Mucosa of descending colon (tissue), 3 donors: ENCODE data around the gene TMEM179B. TPM values are rescaled to one million over a fixed set of nuclear protein-coding genes. Genes with fewer than 3 reads are reported as not detected.

Source experiments
- ATAC-seq: fragments of 200-7000 bp; cut with Tn5 transposase; one replicate; pipeline ENCODE4 v1.9.1; 2020; ENCODE audit warnings: mild to moderate bottlenecking, moderate library complexity
- DNase-seq, 3 donors: peaks; one replicate each; pipeline ENCODE4 v3.0.0-alpha.2; 2020
- H3K36me3 ChIP-seq: fragments of 200-600 bp; one replicate; pipeline ENCODE4 v1.8.0; 2021; ENCODE audit warnings: low read depth, mild to moderate bottlenecking
- H3K4me1 ChIP-seq: fragments of 200-600 bp; one replicate; pipeline ENCODE4 v1.8.0; 2021; ENCODE audit warnings: low read depth, mild to moderate bottlenecking
- H3K4me3 ChIP-seq: fragments of 200-600 bp; one replicate; pipeline ENCODE4 v1.8.0; 2021; ENCODE audit warnings: mild to moderate bottlenecking
- H3K9me3 ChIP-seq: fragments of 200-600 bp; one replicate; pipeline ENCODE4 v1.8.0; 2021; ENCODE audit warnings: mild to moderate bottlenecking
- intact Hi-C, 2 donors: fragments of 100-400 bp; cut with DNase I in 1 of 2; cut with micrococcal nuclease in 1 of 2; formaldehyde crosslinking; loops; one replicate each; pipeline versions ENCODE4 v1.11.0 to v1.11.1; 2022; cut with DNase I, micrococcal nuclease
- total RNA-seq, 3 donors: library from RNA; stranded (reverse); fragmentation: NEBNext Ultra II Directional in 2 of 3; extraction: Animal tissue kit (Norgen Biotek cat#: 25700) in 2 of 3; gene quantifications; one replicate each; pipeline versions ENCODE4 v1.2.1 to v1.2.4, GENCODE V29; 2021 to 2023
- TF ChIP-seq, protein P1 (sequence below): fragments of 200-600 bp; IDR thresholded peaks from one replicate; pipeline ENCODE4 v1.8.0; 2022; ENCODE audit warnings: antibody characterized with exemption, mild to moderate bottlenecking
- donor health status: DM: no; HTN: no; CAD: no; lungs with moderate emphysema.
- donor health status: DM: no; HTN: no; CAD: no.
- donor health status: DM: no; HTN: yes; CAD: no.

Gene TMEM179B
- total RNA-seq, 3 donors from 2014 or later = 39.8 to 62.2 (median 54.0) TPM

DNA sequence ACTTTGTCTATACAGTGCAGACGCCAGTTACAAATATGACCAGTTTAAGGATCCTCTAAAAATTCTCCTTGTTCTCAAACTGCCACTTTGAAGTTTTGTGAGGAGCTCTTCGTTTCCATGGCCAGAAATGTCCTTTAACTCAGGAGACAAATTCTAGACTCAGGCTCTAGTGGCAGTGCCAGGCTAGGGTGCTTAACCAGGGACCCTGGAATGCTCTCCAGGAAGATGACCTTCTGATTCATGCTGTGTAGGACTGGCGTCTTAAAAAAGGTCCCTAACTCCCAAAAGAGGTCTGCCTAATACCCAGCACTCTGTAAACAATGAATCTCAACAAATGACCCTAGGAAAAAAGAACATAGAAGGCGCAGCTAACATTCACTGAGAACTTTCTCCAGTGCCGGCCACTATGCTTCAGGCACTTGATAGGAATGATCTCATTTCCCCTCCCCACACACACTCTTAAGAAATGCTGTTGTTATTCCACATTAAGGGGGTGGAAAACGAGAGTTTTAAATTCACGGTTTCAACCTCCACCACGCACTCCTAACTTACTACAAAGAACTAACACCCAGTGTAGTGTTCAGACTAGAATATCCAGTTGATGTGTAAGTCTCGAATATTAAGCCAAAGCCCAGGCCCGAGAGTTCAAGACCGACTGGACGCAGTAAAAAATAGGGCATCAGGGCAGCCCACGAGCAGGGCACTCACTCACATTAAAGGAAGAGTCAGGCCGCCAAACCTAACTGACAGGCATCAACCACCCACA, 17.3 kb downstream of the TMEM179B start:
- DNase-seq (peak in 1 of 3 donors; percentile 35), ATAC-seq (peak; percentile 42)
- peaks cover 19% of the 10 kb centered on the region for H3K4me1 ChIP-seq
- H3K36me3 ChIP-seq = no peaks in the 10 kb centered on the region
- H3K9me3 ChIP-seq = no peaks in the 10 kb centered on the region
- peak overlapping the region; percentile 60 for H3K4me3 ChIP-seq
- intact Hi-C loops = no loop called here
- TF ChIP-seq, protein P1, sequence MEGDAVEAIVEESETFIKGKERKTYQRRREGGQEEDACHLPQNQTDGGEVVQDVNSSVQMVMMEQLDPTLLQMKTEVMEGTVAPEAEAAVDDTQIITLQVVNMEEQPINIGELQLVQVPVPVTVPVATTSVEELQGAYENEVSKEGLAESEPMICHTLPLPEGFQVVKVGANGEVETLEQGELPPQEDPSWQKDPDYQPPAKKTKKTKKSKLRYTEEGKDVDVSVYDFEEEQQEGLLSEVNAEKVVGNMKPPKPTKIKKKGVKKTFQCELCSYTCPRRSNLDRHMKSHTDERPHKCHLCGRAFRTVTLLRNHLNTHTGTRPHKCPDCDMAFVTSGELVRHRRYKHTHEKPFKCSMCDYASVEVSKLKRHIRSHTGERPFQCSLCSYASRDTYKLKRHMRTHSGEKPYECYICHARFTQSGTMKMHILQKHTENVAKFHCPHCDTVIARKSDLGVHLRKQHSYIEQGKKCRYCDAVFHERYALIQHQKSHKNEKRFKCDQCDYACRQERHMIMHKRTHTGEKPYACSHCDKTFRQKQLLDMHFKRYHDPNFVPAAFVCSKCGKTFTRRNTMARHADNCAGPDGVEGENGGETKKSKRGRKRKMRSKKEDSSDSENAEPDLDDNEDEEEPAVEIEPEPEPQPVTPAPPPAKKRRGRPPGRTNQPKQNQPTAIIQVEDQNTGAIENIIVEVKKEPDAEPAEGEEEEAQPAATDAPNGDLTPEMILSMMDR = no peak

DNA sequence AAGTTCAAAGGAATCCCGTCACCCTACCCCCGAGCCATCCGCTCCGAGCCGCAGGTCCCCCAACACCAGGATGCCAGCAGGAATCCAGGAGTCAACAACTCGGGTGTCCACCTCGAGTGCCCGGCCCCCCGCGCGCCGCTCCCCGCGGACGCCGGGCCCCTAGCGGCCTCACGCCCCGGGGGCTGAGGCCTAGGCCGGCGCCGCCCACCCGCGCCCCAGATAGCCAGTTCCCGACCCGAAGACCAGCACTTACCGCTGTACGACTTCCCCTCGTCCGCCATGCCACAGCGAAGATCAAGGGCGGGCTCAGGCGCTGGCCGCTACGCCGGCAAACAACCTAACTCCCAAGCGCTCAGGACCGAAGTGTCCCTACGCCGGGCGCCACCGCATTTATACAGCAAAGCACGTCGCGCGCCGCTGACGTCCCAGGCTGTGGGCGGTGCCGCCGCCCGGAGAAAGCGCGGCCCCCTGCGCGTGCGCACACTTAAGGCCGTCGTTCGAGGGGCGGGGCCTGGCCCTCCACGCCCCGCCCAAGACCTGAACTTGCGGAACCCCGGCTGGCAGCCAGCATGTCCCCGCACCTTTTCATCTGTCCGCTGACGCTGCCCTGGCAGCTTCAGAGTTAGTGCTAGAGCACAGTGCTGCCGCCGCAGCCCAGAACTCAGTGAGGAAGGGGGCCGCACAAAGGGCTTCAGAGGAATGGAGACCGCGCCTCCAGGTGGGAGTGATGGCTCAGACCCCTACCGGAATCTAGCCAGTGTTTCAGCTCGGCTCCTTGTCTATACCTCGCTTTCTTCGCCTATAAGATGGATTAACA, 18.1 kb downstream of the TMEM179B start, which contains the start of gene NXF1:
Gene NXF1 (minus strand): TSS at position 365 of the 817 bp plus-strand sequence. CDS start 84 bp downstream, at position 281.
- TF ChIP-seq, protein P1 = no peak
- DNase-seq (peak; percentile 95 to 98 (median 96)), ATAC-seq (peak; percentile 98)
- H3K4me3 ChIP-seq = peak within 1 kb of the TSS; percentile 60
- H3K9me3 ChIP-seq = no peaks in the 10 kb centered on the region
- H3K36me3 ChIP-seq = no peaks in the 10 kb centered on the region
- peaks cover 19% of the 10 kb centered on the region for H3K4me1 ChIP-seq
- intact Hi-C loops = no loop called here

DNA sequence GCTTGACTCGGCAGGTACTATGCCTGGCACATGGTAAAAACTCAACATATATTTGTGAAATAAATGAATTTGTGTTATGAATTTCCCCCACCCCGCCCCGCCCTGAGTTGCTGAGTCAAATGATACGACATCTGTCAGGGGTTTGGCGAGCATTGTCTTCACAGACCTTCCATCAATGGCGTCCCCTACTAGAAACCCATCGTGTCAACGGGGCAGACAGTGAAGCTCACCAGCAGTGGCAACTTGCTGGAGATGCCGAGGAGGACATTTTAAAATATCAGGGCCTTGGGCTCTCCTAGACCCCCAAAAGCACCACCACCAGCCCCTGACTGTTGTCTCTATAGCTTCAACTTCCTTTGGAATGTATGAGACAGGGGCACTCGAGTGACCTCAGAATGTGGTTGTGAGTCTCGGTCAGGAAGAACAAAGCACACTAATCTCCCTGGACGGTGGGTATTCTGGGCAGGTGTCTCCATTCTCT, 18.8 kb downstream of the TMEM179B start:
- TF ChIP-seq, protein P1 = no peak
- no peak for DNase-seq
- ATAC-seq = no peak

DNA sequence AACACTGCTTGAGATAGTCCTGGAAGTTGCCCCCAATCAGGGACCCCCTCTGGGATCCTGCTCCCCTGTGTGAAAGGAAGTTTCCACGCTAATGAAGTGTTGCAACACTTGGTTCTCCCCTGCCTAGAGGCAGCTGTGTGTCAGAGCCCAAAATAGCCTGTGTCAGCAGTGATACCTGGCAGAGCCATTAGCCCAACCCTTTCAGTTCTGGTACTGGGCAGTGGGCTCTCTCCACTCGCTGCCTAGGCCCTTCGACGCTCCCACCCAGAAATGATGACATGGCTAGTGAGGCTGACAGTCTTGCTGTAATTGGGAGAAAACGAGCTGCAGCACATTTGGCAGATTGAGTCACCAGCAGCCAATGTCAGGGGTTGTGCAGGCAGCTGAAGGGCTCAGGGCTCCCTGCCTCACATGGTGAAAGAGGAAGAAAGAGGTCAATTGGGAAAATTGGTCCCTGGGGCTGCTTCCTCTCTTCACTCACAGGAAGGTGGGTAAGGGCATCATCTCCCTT, 19.5 kb downstream of the TMEM179B start:
- Histone ChIP-seq H3K36me3 (no peaks in the 10 kb centered on the region), H3K4me1 (peaks cover 19% of the 10 kb centered on the region), H3K4me3 (no peak overlapping the region), H3K9me3 (no peaks in the 10 kb centered on the region)
- intact Hi-C loops = no loop called here
- ATAC-seq (no peak), DNase-seq (no peak)
- TF ChIP-seq, protein P1 = no peak

More for the DNA sequence above, 18.8 kb downstream of the TMEM179B start:
- Histone ChIP-seq H3K9me3 (no peaks in the 10 kb centered on the region), H3K4me1 (peaks cover 19% of the 10 kb centered on the region), H3K36me3 (no peaks in the 10 kb centered on the region), H3K4me3 (peak overlapping the region; percentile 60)
- intact Hi-C loops = no loop called here

DNA sequence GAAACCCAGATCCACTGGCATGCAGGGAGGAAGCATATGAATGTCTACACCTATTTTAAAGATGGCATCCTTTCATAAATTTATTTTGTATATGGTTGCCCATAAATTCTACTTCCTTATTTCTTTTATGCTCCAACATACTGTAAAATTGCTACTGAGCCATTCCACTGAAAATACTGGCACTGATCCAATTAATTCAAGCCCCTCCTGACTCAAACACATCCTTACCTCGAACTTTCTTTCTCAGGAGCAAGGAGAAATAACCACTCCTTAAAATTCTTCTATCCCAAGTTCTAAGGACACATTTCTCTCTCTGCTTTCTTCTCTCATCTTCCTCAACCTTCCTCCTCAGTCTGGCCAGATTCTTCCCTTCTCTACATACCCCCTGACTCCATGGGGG, 23.5 kb downstream of the TMEM179B start:
- intact Hi-C loops = no loop called here
- Histone ChIP-seq H3K36me3 (no peaks in the 10 kb centered on the region), H3K4me3 (no peak overlapping the region), H3K4me1 (peaks cover 8% of the 10 kb centered on the region), H3K9me3 (no peaks in the 10 kb centered on the region)
- no peak for DNase-seq
- TF ChIP-seq, protein P1 = no peak
- ATAC-seq = no peak
